Liver (tissue), 3 donors: ENCODE data around the gene BPIFB1.

Experiments
- CTCF ChIP-seq: fragments of 150-350 bp; IDR thresholded peaks from 2 replicates; pipeline ENCODE4 v1.5.1; 2017; ENCODE audit warnings: improper control_type of control experiment, low read depth, low read length; ENCODE audit not compliant: missing input control
- SP1 ChIP-seq: IDR thresholded peaks from 2 replicates; pipeline ENCODE4 v1.6.1; 2018; ENCODE audit warnings: antibody characterized with exemption, mild to moderate bottlenecking
- donor health status: healthy.
- donor health status: healthy.

GRCh38 chr20:33309631-33310030 is 26.6 kb downstream of the BPIFB1 start:
- TF ChIP-seq CTCF (no peak), SP1 (no peak)
